Stimulated activated naive CD8-positive, alpha-beta T cell treated with anti-CD3 and anti-CD28 coated beads, Interleukin-15, Interleukin-2, amounts not matched to agents 100 ng/mL and 50 ng/mL, for 24 hours (primary cell): Measurements from ENCODE around the gene RBP2.
"Not testable (repeated sequence)": the region's sequence is repeated elsewhere in the genome, so short reads cannot be mapped to it uniquely, and the experiment has no call there.

ENCODE experiments used
- H3K27ac Mint-ChIP-seq: one replicate; pipeline ENCODE4 v1.8.0; 2021; ENCODE audit warnings: mild to moderate bottlenecking, mixed read lengths
- H3K27me3 Mint-ChIP-seq: one replicate; pipeline ENCODE4 v1.8.0; 2021; ENCODE audit warnings: mixed read lengths
- H3K36me3 Mint-ChIP-seq: one replicate; pipeline ENCODE4 v1.8.0; 2021; ENCODE audit warnings: low read depth, mixed read lengths
- H3K4me1 Mint-ChIP-seq: one replicate; pipeline ENCODE4 v1.8.0; 2021; ENCODE audit warnings: low read depth, mixed read lengths
- H3K4me3 Mint-ChIP-seq: one replicate; pipeline ENCODE4 v1.8.0; 2021; ENCODE audit warnings: mild to moderate bottlenecking, mixed read lengths
- H3K9me3 Mint-ChIP-seq: one replicate; pipeline ENCODE4 v1.8.0; 2021; ENCODE audit warnings: mixed read lengths

RBP2 gene

GRCh38 chr3:139412891-139413290 is 63.4 kb downstream of the RBP2 start:
- not testable (repeated sequence) for H3K27ac Mint-ChIP-seq, H3K27me3 Mint-ChIP-seq, H3K4me3 Mint-ChIP-seq, H3K4me1 Mint-ChIP-seq
- Mint-ChIP-seq H3K36me3 (peaks cover 18% of the 10 kb centered on the region), H3K9me3 (peaks cover 61% of the 10 kb centered on the region)
